Measurements from ENCODE around the gene TMEFF1.

DNA sequence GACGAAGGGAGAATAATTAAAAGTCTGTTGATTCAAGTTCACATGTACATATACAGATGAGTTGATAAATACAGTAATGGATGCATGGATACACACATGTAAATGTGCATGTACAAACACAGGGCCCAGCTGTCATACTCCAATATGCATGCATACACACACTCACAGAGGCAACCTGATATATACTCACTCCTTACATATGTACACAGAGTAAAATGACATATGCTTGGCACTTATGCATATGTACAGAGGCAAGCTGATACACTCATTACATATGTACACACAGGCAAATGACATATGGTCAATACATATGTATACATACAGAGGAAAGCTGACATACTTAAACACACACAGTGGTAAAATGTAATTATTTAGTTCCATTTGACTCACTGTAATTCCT is 7.2 kb upstream of the TMEFF1 start:
- TF ChIP-seq, protein P1, sequence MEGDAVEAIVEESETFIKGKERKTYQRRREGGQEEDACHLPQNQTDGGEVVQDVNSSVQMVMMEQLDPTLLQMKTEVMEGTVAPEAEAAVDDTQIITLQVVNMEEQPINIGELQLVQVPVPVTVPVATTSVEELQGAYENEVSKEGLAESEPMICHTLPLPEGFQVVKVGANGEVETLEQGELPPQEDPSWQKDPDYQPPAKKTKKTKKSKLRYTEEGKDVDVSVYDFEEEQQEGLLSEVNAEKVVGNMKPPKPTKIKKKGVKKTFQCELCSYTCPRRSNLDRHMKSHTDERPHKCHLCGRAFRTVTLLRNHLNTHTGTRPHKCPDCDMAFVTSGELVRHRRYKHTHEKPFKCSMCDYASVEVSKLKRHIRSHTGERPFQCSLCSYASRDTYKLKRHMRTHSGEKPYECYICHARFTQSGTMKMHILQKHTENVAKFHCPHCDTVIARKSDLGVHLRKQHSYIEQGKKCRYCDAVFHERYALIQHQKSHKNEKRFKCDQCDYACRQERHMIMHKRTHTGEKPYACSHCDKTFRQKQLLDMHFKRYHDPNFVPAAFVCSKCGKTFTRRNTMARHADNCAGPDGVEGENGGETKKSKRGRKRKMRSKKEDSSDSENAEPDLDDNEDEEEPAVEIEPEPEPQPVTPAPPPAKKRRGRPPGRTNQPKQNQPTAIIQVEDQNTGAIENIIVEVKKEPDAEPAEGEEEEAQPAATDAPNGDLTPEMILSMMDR (IDR thresholded peaks at IDR 0.05) = no peak
- TF ChIP-seq EP300 (IDR thresholded peaks at IDR 0.05) (no peak), POLR2AphosphoS5 (IDR thresholded peaks at IDR 0.05) (no peak), POLR2A (IDR thresholded peaks at IDR 0.05) (no peak)

Measured in sigmoid colon (tissue), 4 donors.